Testis (tissue), 2 donors: ENCODE measurements around the gene UBE2R2.

Source experiments
- POLR2A ChIP-seq: fragments of 450-650 bp; IDR thresholded peaks from one replicate; pipeline ENCODE4 v1.6.1; 2017; ENCODE audit warnings: antibody characterized with exemption, mild to moderate bottlenecking, moderate library complexity
- TF ChIP-seq, protein P1 (sequence below), 3 experiments: fragments of 450-650 bp in 2 of 3; fragments of 200-600 bp in 1 of 3; sonication (generic) in 1 of 3; IDR thresholded peaks; one replicate each; pipeline ENCODE4 v1.5.1; 2016 to 2019; ENCODE audit warnings: antibody characterized with exemption in 3 of 3, mild to moderate bottlenecking in 2 of 3, moderate library complexity in 1 of 3

DNA sequence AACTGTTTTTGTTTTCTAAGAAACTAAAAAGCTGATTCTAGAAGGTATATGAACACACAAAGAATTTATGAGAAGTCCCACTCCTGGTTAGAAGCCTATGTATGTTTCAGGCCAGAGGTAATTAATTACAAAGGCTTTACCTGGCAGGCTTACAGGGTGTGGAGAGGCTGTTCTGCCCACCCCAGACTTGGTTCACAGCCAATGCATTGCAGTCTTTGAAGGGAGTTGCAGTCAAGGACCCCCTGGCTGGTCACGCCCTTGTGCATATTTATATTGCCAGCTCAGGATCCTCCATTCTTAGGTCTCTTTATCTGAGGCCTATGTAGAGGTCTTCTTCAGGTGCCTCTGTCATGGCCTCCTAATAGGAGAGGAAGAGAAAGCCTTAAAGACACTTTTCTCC lies 35.2 kb upstream of the UBE2R2 start:
- TF ChIP-seq POLR2A = no peak
- TF ChIP-seq, protein P1, sequence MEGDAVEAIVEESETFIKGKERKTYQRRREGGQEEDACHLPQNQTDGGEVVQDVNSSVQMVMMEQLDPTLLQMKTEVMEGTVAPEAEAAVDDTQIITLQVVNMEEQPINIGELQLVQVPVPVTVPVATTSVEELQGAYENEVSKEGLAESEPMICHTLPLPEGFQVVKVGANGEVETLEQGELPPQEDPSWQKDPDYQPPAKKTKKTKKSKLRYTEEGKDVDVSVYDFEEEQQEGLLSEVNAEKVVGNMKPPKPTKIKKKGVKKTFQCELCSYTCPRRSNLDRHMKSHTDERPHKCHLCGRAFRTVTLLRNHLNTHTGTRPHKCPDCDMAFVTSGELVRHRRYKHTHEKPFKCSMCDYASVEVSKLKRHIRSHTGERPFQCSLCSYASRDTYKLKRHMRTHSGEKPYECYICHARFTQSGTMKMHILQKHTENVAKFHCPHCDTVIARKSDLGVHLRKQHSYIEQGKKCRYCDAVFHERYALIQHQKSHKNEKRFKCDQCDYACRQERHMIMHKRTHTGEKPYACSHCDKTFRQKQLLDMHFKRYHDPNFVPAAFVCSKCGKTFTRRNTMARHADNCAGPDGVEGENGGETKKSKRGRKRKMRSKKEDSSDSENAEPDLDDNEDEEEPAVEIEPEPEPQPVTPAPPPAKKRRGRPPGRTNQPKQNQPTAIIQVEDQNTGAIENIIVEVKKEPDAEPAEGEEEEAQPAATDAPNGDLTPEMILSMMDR (IDR thresholded peaks at IDR 0.05) = no peak
